ENCODE measurements around the gene DHX34.
"Not testable (repeated sequence)": the region's sequence is repeated elsewhere in the genome, so short reads cannot be mapped to it uniquely, and the experiment has no call there.

DHX34 gene

GRCh38 chr19:47381653-47382279 is 32.7 kb downstream of the DHX34 start:
- no peaks in the 10 kb centered on the region for H3K79me2 ChIP-seq

DNA sequence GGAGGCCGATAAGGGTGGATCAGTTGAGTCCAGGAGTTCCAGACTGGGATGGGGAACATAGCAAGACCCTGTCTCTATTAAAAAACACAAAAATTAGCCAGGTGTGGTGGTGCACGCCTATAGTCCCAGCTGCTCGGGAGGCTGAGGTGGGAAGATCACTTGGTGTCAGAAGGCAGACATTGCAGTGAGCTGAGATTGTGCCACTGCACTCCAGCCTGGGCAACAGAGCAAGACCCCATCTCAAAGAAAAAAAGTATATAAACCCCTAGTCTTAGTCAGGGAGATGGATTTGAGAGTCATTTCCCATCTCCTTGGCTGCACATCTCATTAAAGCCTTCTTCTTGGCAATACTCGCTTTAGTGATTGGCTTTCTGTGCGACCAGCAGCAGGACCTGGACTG is 34.8 kb downstream of the DHX34 start:
- H3K9me3 ChIP-seq (ENCODE audit: control insufficient read depth, low read length) = not testable (repeated sequence)

More at GRCh38 chr19:47381653-47382279, 32.7 kb downstream of the DHX34 start:
- H3K27ac ChIP-seq = no peak overlapping the region
- no peak for TF ChIP-seq CTCF (IDR thresholded peaks at IDR 0.05)
- H3K4me1 ChIP-seq = no peaks in the 10 kb centered on the region
- H2AFZ ChIP-seq = no peak overlapping the region
- H3K4me3 ChIP-seq (ENCODE audit: low read depth, low read length) = no peak overlapping the region
- H3K4me2 ChIP-seq (ENCODE audit: low read length) = no peak overlapping the region
- no peaks in the 10 kb centered on the region for H3K9me3 ChIP-seq (ENCODE audit: control insufficient read depth, low read length)
- H3K9ac ChIP-seq = no peak overlapping the region
- no peaks in the 10 kb centered on the region for H3K36me3 ChIP-seq (ENCODE audit: control insufficient read depth, insufficient read depth, low read length)
- H3K27me3 ChIP-seq (ENCODE audit: control insufficient read depth, insufficient read depth, low read length) = no peaks in the 10 kb centered on the region

GRCh38 chr19:47384533-47384932 is 35.4 kb downstream of the DHX34 start:
- H3K4me1 ChIP-seq; H3K27ac ChIP-seq; H3K9ac ChIP-seq; H3K4me2 ChIP-seq (ENCODE audit: low read length); H3K4me3 ChIP-seq (ENCODE audit: low read depth, low read length); H3K79me2 ChIP-seq; H2AFZ ChIP-seq; H3K9me3 ChIP-seq (ENCODE audit: control insufficient read depth, low read length); H3K36me3 ChIP-seq (ENCODE audit: control insufficient read depth, insufficient read depth, low read length); H3K27me3 ChIP-seq (ENCODE audit: control insufficient read depth, insufficient read depth, low read length): not testable (repeated sequence)

More for the DNA sequence above, 34.8 kb downstream of the DHX34 start:
- H3K27me3 ChIP-seq (ENCODE audit: control insufficient read depth, insufficient read depth, low read length); H3K79me2 ChIP-seq; H2AFZ ChIP-seq; H3K27ac ChIP-seq; H3K9ac ChIP-seq; H3K4me1 ChIP-seq; H3K4me3 ChIP-seq (ENCODE audit: low read depth, low read length); H3K36me3 ChIP-seq (ENCODE audit: control insufficient read depth, insufficient read depth, low read length); H3K4me2 ChIP-seq (ENCODE audit: low read length): not testable (repeated sequence)

- not testable (repeated sequence) for H3K79me2 ChIP-seq; H3K4me1 ChIP-seq; H2AFZ ChIP-seq; H3K4me3 ChIP-seq (ENCODE audit: low read depth, low read length); H3K27me3 ChIP-seq (ENCODE audit: control insufficient read depth, insufficient read depth, low read length); H3K36me3 ChIP-seq (ENCODE audit: control insufficient read depth, insufficient read depth, low read length); H3K27ac ChIP-seq; H3K4me2 ChIP-seq (ENCODE audit: low read length); H3K9ac ChIP-seq; H3K9me3 ChIP-seq (ENCODE audit: control insufficient read depth, low read length)
These were observed 37.5 kb downstream of the DHX34 start for GRCh38 chr19:47386582-47386981.

- not testable (repeated sequence) for H3K4me1 ChIP-seq; H2AFZ ChIP-seq; H3K4me2 ChIP-seq (ENCODE audit: low read length); H3K9ac ChIP-seq; H3K4me3 ChIP-seq (ENCODE audit: low read depth, low read length); H3K36me3 ChIP-seq (ENCODE audit: control insufficient read depth, insufficient read depth, low read length); H3K27me3 ChIP-seq (ENCODE audit: control insufficient read depth, insufficient read depth, low read length); H3K79me2 ChIP-seq; H3K9me3 ChIP-seq (ENCODE audit: control insufficient read depth, low read length); H3K27ac ChIP-seq
These were observed 38.5 kb downstream of the DHX34 start for GRCh38 chr19:47387623-47388022.

GRCh38 chr19:47388721-47389120 is 39.6 kb downstream of the DHX34 start:
- H3K4me1 ChIP-seq; H3K27ac ChIP-seq; H3K4me2 ChIP-seq (ENCODE audit: low read length); H3K36me3 ChIP-seq (ENCODE audit: control insufficient read depth, insufficient read depth, low read length); H3K79me2 ChIP-seq; H2AFZ ChIP-seq; H3K27me3 ChIP-seq (ENCODE audit: control insufficient read depth, insufficient read depth, low read length); H3K9ac ChIP-seq; H3K9me3 ChIP-seq (ENCODE audit: control insufficient read depth, low read length); H3K4me3 ChIP-seq (ENCODE audit: low read depth, low read length): not testable (repeated sequence)

- H3K4me3 ChIP-seq (ENCODE audit: low read depth, low read length) = no peak overlapping the region
- no peaks in the 10 kb centered on the region for H3K79me2 ChIP-seq
- H3K27me3 ChIP-seq (ENCODE audit: control insufficient read depth, insufficient read depth, low read length) = no peaks in the 10 kb centered on the region
- H3K9me3 ChIP-seq (ENCODE audit: control insufficient read depth, low read length) = no peaks in the 10 kb centered on the region
- no peak overlapping the region for H2AFZ ChIP-seq
- TF ChIP-seq CTCF (IDR thresholded peaks at IDR 0.05) = no peak
- no peak overlapping the region for H3K4me2 ChIP-seq (ENCODE audit: low read length)
- no peak overlapping the region for H3K27ac ChIP-seq
- H3K36me3 ChIP-seq (ENCODE audit: control insufficient read depth, insufficient read depth, low read length) = no peaks in the 10 kb centered on the region
- no peaks in the 10 kb centered on the region for H3K4me1 ChIP-seq
- no peak overlapping the region for H3K9ac ChIP-seq
These were observed 40.0 kb downstream of the DHX34 start for GRCh38 chr19:47389150-47389556.
